GM13977 (cell line): ENCODE measurements around the gene ADD1.

Experiments used
- DNase-seq: peaks from one replicate; pipeline ENCODE4 v3.0.0; 2012; ENCODE audit warnings: low spot score
- in situ Hi-C: fragments of 300-500 bp; cut with MboI; formaldehyde crosslinking; loops from one replicate; pipeline ENCODE4 v1.12.0; 2022; ENCODE audit warnings: low sequenced_read_pairs, low pct_unique_long_range_greater_than_20kb, mixed read lengths, inconsistent platforms; ENCODE audit not compliant: unreplicated experiment
- TF ChIP-seq, protein P1 (sequence below): IDR thresholded peaks from 2 replicates; pipeline ENCODE4 v1.5.1; 2012; ENCODE audit warnings: mild to moderate bottlenecking, control low read depth; ENCODE audit not compliant: insufficient read depth; ENCODE audit errors: extremely low read depth, missing control alignments

ADD1 gene

DNA sequence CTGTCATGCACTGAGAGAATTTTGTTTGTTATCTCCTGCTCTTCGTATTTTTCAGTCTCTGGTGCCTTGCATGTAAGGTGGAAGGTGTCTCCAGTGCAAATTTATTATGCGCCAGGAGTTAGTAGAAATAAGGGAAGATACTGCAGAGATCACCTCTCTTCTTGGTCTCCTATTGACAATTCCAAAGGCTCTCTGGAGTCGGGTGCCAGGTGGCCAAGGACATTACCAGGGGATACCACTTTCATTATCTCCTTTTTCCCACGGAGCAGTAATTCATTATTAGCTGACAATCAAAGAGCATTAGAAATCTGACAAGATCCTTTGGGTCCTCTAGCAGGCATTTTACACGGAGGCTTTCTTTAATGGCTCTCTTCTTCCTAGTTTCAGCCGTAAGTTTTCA is 26.0 kb downstream of the ADD1 start:
- TF ChIP-seq, protein P1, sequence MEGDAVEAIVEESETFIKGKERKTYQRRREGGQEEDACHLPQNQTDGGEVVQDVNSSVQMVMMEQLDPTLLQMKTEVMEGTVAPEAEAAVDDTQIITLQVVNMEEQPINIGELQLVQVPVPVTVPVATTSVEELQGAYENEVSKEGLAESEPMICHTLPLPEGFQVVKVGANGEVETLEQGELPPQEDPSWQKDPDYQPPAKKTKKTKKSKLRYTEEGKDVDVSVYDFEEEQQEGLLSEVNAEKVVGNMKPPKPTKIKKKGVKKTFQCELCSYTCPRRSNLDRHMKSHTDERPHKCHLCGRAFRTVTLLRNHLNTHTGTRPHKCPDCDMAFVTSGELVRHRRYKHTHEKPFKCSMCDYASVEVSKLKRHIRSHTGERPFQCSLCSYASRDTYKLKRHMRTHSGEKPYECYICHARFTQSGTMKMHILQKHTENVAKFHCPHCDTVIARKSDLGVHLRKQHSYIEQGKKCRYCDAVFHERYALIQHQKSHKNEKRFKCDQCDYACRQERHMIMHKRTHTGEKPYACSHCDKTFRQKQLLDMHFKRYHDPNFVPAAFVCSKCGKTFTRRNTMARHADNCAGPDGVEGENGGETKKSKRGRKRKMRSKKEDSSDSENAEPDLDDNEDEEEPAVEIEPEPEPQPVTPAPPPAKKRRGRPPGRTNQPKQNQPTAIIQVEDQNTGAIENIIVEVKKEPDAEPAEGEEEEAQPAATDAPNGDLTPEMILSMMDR = no peak
- in situ Hi-C loops = no loop called here
- no peak for DNase-seq

DNA sequence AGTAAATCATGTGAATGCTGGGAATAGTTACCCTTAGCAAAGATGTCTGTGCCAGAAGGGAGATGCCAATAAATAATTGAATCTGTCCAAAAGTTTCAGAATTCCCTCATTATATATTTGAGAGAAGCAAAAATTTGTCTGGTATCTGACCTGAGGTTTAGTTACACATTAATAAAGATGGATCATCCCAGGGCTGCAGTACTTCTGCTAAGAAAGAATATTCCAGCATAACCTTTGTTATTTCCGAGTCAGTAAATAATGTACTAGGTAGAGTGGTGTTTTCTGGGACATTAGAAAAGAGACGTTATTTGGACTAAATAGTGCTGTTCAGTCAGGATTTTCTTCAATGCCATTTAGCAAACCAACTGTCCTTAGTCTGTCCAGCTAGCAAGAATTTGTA is 26.4 kb downstream of the ADD1 start:
- DNase-seq = no peak
- TF ChIP-seq, protein P1 = no peak
- in situ Hi-C loops = no loop called here

DNA sequence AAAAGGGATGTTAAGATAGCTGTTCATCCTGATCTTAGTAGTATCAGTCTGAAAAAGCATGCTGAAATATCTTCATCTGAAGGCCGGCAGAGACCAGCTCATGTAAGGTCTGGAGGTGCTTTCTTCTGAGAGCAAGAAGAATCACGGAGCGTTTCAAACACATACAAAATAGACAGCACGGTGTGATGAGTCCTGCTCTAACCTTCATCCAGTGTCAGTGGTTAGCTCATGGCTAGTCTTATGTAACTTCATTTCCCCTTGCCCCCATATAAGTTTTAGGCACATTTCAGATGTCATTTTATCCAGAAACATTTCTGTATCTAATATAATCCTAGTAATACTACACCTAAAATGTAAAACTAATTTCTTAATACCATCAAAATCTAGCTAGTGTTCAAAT is 27.8 kb downstream of the ADD1 start:
- DNase-seq = no peak
- in situ Hi-C loops = no loop called here
- TF ChIP-seq, protein P1 = no peak

DNA sequence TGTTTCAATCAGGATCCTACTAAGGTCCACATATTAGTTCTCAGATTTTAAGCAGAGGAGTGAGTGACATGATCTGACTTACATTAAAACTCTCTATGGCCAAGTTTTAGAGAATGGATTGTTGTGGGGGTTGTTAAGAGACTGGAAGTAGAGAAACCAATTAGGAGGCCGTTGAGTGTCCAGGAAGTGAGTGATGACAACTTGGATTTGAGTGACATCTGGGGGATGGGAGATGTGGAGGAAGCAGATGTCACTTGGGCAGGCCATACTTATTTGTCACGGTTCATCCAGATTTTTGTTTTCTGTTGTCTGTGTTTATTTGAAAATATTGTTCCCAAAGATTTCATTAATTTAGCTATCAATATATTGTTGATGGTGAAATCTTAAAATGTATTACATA is 28.3 kb downstream of the ADD1 start:
- no peak for DNase-seq
- TF ChIP-seq, protein P1 = no peak
- in situ Hi-C loops = no loop called here

DNA sequence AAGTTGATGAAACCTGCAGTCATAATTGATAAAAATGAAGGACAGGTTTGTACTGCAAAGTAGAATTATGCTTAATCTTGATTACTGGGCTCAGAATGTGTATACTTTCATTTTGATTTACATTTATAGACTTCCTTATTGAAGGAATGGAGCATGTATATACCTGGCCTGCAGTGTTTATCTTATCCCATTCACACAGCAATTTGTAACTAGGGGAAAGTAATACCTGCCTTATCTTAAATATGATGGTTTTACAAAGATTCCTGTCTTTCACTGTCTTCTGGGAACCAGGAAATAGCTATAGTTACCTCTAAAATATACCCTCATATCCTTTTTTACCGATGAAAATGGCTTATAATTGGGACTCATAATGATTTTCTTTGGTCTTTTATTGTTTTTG is 29.7 kb downstream of the ADD1 start:
- in situ Hi-C loops = no loop called here
- TF ChIP-seq, protein P1 = no peak
- no peak for DNase-seq

DNA sequence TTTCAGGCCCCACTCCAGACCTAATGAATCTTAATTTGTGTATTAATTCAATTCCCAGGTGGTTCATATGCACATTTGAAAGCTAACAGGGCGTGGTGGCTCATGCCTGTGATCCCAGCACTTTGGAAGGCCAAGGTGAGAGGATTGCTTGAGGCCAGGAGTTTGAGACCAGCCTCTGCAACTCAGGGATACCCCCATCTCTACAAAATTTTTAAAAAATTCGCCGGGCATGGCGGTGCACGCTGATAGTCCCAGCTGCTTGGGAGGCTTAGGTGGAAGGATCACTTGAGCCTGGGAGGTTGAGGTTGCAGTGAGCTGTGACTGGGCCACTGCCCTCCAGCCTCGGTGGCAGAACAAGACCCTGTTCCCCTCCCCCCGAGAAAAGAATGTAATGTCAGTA is 31.2 kb downstream of the ADD1 start:
- DNase-seq = no peak
- TF ChIP-seq, protein P1 = no peak
- in situ Hi-C loops = no loop called here

DNA sequence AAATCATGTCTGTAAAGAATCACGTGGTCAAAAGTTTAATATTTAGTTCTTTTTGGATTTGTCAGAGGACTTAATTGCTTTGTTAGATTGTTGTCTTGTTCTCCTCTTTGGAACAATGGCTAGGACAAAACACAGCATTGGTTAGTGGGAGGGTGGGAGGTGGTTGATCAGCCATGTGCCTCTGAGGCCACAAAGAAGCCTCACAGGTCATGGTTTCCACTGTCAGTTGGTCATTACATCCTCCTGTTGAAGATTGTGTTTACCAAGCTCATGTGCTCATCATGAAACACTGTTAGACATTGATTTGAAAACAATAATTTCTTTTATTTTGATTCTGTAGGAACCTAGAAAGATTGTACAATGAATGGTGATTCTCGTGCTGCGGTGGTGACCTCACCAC is 31.9 kb downstream of the ADD1 start:
- no peak for DNase-seq
- TF ChIP-seq, protein P1 = no peak
- in situ Hi-C loops = no loop called here
